HTR-8/SVneo (cell line): ENCODE results near the gene SYNJ2BP.

Experiments used
- DNase-seq: peaks from one replicate; pipeline ENCODE4 v3.0.0; 2011; ENCODE audit warnings: low spot score, mixed read lengths; ENCODE audit not compliant: insufficient read length
- FAIRE-seq: peaks from 2 replicates; lab custom pipeline; 2011; peaks lifted over from hg19 to GRCh38; lab: Jason Lieb, UNC

SYNJ2BP gene

DNA sequence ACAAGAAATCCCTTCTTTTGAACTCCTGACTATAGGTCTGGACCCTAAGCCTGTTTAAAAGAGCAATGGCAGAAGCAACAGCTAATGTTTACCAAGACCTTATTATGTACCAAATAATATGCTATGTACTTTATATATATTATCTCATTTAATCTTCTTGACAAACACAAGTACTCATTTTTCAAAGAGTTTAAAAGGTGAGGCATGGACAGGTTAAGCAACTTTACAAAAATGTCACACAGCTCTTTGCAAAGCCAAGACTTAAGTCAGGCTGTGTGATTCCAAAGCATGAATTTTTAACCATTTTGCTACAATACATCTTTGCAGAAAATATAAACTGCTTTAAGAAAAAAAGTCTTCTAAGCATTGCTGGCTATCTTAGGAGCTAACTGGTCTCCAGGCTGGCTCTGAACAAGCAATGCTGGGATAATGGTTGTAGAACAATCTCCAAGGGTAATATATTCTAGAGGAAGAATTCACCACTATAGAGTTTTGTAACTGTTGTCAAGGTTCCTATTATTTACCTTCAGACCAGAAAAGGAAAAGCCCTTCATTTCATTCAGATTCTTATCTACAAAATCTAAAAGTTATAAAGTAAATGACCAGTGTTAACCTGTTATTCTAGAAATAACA, 22.1 kb downstream of the SYNJ2BP start:
- FAIRE-seq = no peak

DNA sequence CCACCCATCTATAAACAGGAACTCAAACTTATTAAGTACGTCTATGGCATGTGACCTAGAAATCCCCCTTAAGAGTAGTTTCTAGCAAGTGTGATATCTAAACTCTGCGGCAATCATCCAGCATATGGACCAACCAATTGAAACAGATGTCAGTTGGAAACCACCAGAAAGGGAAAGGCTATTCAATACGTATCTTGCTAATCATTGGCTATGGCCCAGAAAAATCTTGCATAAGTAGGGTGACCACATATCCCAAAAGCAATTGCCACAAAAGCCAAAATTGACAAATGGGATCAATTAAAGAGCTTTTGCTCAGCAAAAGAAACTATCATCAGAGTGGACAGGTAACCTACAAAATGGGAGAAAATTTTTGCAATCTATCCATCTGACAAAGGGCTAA, 24.2 kb downstream of the SYNJ2BP start:
- FAIRE-seq (no peak), DNase-seq (no peak)

More for the DNA sequence above, 22.1 kb downstream of the SYNJ2BP start:
- no peak for DNase-seq

DNA sequence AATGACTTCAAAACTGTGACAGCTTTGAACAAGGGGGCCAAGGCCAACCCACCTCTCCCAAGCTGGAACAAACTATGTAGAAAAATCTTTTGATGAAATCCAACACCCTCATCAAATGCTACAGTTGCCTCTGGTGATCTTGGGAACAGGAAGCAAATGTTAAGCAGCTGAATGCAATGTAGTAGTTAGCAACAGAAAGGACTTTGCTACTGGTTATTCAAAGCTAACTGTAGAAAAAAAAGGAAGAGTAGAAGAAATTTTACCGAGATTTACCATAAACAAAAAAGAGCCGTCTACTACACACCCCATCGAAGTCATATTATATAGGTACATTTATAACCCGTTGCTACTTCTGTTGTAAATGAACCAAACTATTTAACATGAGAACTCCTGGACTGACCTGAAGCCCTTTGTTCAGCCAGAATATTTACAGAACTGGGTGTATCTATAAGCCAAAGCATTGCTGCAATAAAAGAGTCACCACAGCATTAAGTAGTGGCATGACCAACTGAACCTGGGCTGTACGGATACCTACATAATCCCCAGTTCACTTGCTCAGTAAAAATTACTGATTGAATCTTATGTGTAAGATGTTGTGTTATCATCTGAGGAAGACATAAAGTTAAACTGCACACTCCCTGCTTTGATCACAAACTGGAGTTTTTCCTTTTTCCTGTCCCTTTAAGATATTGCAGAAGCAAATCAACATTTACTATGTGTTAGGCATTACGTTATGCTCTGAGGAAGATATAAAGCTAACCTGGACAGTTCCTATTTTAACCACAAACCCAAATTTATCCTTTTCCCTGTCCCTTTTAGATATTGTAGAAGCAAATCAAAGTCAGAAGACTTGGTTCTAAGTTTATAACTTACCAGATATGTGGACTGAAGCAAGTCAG, 25.1 kb downstream of the SYNJ2BP start:
- FAIRE-seq = peak; percentile 79
- DNase-seq = no peak

DNA sequence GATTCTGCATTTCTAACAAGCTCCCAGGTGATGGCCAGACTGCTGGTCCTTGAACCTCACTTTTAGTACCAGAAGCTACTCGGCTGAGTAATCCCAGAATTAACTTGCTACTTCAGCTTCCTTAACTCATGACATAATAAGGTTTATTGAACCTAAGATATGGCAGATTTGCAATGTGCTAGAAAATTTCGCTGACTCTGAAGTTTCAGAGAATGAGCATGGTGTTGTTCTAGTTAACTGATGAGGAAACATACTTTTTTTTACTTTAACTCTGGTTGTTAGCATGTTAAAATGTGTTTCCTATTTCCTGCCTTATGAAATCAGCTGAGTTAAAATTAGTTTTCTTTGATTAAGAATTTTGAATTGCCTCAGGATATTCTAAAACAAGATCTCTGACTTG, 34.4 kb downstream of the SYNJ2BP start:
- no peak for FAIRE-seq
- DNase-seq = no peak

DNA sequence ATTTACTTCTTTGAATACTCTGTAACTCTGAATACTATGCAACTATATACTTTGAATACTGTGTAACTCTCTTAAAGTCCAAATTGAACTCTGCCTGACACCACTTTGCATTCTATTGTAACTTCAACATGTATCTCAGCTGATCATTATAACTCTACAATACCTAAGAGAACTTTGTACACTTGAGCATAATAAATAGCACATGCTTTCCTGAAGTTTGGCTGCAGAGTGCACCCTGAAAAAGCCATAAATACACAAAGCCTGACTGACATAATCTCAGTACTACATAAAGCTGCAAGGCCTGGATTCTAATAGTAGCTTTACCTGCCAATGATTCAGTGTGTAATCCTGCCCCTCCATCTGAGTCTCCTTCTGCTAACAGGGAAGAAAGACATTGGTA, 36.1 kb downstream of the SYNJ2BP start:
- DNase-seq = no peak
- FAIRE-seq = no peak

DNA sequence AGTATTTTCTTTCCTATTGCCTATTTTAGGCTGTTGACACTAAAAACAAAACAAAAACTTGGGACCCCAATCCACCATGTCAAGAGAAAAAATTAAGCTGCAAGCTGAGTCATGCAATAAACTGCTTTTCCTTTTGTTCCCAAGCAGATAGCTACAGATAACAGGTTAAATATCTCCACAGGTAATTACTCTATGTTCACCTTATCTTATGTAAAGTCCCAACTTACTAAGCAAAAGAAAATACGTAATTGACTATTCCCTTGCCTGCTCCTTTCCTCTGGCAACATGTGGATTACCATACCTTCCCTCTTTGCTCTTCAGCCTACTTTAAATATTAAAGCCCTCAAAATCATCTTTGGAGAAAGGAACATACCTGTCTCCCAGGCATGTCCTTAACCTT, 38.2 kb downstream of the SYNJ2BP start:
- FAIRE-seq = peak; percentile 59

More for the DNA sequence above, 38.2 kb downstream of the SYNJ2BP start:
- DNase-seq = no peak
